ENCODE results near the gene ADAMTS15.

Gene ADAMTS15

GRCh38 chr11:130518164-130518680 is 69.8 kb downstream of the ADAMTS15 start:
- DNase-seq, result no peak

DNA sequence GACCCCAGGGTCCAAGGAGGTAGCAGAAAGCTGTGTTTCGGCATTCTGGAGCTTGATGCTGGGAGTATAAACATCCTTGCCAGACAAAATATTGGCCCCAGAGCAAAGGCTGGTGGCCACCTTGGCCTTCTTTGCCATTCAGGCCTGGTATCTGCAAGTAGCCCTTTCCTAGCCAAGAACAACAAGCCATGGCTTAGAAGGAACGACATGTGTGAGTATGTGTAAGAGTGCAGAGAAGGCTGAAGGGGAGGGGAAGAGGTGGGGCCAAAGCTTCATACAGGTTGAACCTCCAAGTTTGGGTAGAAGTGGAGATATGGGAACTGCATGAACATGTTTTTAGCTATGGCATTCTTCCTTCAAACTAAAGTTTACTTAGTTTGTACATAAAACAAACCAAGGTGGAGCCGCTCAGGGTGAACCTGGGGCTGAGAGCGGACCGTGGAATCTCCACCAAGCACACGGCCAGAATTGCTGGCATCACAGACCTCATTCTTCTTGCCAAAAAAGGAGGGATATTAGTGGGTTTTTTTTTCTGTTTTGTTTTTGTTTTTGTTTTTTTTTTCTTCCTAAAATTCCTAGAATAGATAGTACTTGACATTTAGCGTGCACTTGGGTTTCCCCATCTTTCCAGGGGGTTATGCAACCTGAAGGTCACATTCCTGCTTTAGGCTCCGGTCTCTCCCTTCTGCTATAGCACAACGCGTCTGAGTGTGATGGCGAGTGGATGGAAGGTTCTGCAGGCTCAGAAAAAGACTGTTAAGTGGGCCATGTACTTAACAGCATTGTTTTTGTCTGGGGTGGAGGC is 70.9 kb downstream of the ADAMTS15 start:
- DNase-seq, result no peak

DNA sequence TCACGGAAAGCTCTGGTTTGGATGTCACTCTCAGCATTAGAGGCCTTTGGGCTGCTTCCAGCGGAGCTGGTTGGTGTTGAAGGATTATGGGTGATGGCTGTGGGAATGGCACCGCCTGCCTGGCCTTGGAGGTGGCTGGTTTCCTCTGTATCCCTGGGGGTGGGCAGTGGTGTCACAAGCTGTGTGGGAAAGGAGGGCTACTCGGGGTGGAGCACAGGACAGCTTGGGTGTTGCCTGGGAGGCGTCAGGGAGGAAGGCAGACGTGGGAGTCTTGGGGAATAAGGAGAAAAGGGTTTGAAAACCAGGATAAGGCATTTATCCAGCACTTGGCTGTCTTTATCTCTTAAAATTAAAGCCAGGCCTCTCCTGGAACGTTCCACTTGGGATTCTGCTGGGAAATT is 71.8 kb downstream of the ADAMTS15 start:
- no peak for DNase-seq

DNA sequence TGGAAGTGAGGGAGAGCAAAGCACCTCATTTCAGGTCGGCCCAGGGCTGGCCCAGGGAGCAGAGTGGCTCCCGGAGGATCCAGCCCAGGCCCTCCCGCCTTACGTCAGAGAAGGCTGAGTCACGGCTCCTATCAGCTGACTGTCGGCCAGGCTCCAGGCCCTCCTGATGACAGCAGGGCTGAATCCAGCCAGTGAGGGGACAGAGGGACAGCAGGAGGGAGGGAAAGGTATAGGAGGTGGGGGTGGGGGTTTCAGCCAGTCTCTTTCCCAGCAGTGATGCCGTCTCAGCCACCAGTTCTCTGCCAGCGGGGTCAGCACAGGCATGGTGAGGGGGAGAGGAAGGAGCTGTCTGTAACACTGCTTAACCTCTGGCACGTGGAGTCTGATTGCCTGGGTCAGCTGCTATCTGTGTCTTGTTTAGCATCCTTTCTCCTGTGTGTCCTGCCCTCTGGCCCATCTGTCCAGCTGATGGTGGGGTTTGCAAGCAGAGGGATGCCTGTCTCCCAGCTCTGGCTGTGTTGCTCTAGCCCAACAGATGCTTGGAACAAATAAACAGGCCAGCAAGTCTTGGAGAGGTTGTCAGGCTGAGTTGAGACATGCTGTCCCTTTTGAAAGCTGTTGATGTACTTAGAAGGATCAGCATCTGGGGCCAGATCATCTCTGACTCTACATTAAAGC is 74.0 kb downstream of the ADAMTS15 start:
- peak; percentile 80 for DNase-seq

DNA sequence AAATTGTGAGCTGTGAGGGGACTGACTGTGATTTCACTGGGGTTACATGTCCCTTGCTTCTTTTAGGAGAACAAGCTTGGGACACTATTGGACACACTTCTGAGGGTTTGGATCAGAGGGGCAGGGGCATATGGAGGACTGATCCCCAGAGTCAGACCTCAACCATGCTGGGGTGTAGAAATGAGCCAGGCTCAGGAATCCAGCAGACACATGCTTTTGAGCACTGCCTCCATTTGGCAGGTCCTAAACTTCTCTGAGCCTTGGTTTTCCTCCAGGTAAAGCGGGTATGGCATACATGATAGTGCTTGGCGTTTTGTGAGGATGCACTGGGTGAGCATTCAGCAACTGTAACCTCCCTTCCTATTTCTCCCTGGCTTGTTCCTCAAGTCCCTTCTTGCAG is 74.7 kb downstream of the ADAMTS15 start:
- DNase-seq, result no peak

DNA sequence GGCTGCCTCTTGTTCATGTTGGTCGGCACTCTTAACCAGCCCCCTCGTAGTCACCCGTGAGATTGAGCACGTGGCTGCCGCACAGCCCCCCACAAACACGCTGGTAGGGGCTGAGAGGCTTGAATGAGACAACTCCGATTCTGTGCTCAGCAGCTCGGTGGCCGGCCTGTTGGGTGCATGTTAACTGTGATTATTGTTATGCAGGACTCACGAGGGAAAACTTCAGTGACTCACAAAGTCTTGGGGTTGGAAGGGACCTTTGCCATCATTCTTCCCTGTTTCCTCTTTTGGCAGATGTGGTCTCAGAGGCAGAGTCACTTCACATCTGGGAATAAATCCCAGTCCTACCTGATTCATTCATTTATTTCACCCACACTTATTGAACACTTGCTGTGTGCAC is 75.2 kb downstream of the ADAMTS15 start:
- DNase-seq, result no peak

DNA sequence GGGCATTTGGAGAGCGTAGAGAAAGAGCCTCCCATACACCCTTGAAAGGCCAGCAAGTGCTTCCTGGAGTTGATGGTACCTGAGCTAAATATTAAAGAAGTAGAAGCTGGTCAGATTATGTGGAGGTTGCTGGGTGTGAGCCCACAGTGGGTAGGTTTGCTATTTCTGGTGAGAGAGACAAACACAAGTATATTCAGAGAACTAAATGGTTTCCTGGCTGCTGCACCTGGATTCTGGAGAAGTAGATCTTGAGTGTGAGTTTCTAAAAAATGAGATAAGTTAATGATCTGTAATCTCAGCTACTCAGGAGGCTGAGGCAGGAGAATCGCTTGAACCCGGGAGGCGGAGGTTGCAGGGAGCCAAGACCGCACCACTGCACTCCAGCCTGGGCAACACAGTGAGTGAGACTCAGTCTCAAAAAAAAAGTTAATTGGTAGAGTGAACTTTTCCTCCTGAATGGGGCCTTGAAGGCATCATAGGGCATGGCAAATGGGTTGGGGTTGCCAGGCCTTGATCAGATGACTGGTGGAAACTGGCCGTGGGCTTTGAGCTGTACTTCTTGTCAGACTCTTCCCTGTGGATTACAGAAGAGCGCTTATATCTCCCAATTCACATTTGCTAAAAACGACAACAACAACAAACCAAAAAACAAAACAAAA is 75.8 kb downstream of the ADAMTS15 start:
- DNase-seq, result no peak

DNA sequence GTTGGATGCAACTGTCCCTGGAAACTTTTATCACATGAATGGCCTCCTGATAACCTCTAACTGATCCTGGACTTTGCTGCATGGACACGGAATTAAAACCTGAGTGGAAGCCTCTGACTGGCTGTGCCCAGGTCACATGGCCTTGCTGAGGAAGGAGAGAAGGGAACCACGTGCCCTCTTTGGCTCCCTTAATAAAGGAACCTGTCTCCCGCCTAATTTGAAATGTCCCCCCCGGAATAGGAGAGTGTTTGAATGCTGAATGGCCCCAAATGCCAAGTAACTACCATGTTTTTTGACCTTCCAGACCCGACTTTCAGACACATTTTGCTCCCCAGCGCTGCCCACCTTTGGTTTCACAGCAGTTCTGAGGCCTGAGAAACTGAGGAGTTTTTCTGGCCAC is 76.9 kb downstream of the ADAMTS15 start:
- DNase-seq, result no peak

Measured in kidney glomerular epithelial cell (primary cell).